ENCODE results near the gene NDUFB2.

NDUFB2 gene

DNA sequence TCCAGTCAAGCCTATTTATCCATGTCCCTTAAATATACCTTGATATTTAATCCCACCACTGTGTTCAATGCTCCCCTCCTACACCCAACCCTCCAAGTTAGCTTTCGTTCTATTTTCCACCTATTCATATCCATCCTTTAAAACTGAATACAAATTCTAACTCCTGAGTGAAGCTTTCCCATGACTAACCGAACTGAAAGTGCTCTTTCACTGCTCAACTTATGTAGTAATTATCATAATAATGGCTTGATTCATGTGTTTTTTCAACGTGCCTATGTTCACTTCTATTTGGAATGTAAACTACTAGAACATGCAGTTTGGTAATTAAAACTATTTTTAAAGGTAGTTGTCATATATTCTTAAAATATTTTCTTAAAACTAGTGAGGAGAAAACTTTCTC, 58.0 kb downstream of the NDUFB2 start:
- Histone ChIP-seq H2AFZ (ENCODE audit: low read depth, low read length, severe bottlenecking) (no peak overlapping the region), H3K9me2 (replicated peaks; ENCODE audit: insufficient read depth, low read length) (no peaks in the 10 kb centered on the region), H3K79me2 (ENCODE audit: insufficient read depth, low read length) (no peaks in the 10 kb centered on the region), H3K27ac (ENCODE audit: low read depth, low read length) (no peak overlapping the region), H3K27me3 (ENCODE audit: low read length) (no peaks in the 10 kb centered on the region), H3K36me3 (ENCODE audit: low read length) (no peaks in the 10 kb centered on the region; the same call in 1 of the 2 replicates), H3K9ac (ENCODE audit: low read length) (no peak overlapping the region), H4K20me1 (ENCODE audit: low read depth, low read length) (no peaks in the 10 kb centered on the region), H3K9me3 (ENCODE audit: insufficient read depth, low read length) (no peaks in the 10 kb centered on the region), H3K4me3 (ENCODE audit: insufficient read depth, low read length, poor library complexity, severe bottlenecking) (no peak overlapping the region), H3F3A (ENCODE audit: insufficient read depth) (no peaks in the 10 kb centered on the region), H3K4me2 (ENCODE audit: low read depth, low read length, poor library complexity, severe bottlenecking) (no peak overlapping the region)
- TF ChIP-seq EZH2phosphoT487 (conservative IDR thresholded peaks at IDR 0.05; ENCODE audit: low read length): no peak
- TF ChIP-seq, protein P1, sequence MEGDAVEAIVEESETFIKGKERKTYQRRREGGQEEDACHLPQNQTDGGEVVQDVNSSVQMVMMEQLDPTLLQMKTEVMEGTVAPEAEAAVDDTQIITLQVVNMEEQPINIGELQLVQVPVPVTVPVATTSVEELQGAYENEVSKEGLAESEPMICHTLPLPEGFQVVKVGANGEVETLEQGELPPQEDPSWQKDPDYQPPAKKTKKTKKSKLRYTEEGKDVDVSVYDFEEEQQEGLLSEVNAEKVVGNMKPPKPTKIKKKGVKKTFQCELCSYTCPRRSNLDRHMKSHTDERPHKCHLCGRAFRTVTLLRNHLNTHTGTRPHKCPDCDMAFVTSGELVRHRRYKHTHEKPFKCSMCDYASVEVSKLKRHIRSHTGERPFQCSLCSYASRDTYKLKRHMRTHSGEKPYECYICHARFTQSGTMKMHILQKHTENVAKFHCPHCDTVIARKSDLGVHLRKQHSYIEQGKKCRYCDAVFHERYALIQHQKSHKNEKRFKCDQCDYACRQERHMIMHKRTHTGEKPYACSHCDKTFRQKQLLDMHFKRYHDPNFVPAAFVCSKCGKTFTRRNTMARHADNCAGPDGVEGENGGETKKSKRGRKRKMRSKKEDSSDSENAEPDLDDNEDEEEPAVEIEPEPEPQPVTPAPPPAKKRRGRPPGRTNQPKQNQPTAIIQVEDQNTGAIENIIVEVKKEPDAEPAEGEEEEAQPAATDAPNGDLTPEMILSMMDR (IDR thresholded peaks at IDR 0.05; ENCODE audit: insufficient read depth, low read length, poor library complexity, severe bottlenecking): no peak

Data from SU-DHL-6 (cell line).